SK-N-MC (cell line): ENCODE measurements around the gene ANO2.

ENCODE experiments used
- DNase-seq: peaks from one replicate; pipeline ENCODE4 v3.0.0-alpha.2; 2011; ENCODE audit warnings: low read depth, low spot score
- H3K27ac ChIP-seq: fragments of 200-600 bp; sonication (generic); 2 replicates; pipeline ENCODE4 v1.5.1; 2016; ENCODE audit warnings: mixed run types
- H3K36me3 ChIP-seq: fragments of 200-600 bp; sonication (generic); 2 replicates; pipeline ENCODE4 v1.6.1; 2017; ENCODE audit warnings: antibody characterized with exemption, low read length, mixed read lengths; ENCODE audit not compliant: insufficient read depth
- H3K4me3 ChIP-seq: fragments of 200-600 bp; sonication (generic); 2 replicates; pipeline ENCODE4 v1.5.1; 2016
- H3K9ac ChIP-seq: fragments of 200-600 bp; sonication (generic); 2 replicates; pipeline ENCODE4 v1.8.0; 2017; ENCODE audit warnings: mixed run types, mixed read lengths; ENCODE audit not compliant: insufficient read length
- H3K9me3 ChIP-seq: fragments of 200-600 bp; sonication (generic); 2 replicates; pipeline ENCODE4 v1.6.1; 2017; ENCODE audit warnings: low read depth, mild to moderate bottlenecking, antibody characterized with exemption, low read length, moderate library complexity, mixed read lengths
- EZH2 ChIP-seq: fragments of 200-600 bp; sonication (generic); IDR thresholded peaks from one replicate; pipeline ENCODE4 v1.6.1; 2017; ENCODE audit warnings: antibody characterized with exemption
- FOXP2 ChIP-seq: optimal IDR thresholded peaks from 2 replicates; pipeline ENCODE3; 2011; ENCODE audit warnings: mild to moderate bottlenecking, moderate library complexity; ENCODE audit not compliant: insufficient read depth; ENCODE audit errors: extremely low read length, control extremely low read depth
- POLR2AphosphoS5 ChIP-seq: IDR thresholded peaks from 2 replicates; pipeline ENCODE4 v1.6.1; 2012; ENCODE audit warnings: mild to moderate bottlenecking, low read depth, low read length, borderline replicate concordance

ANO2 gene

DNA sequence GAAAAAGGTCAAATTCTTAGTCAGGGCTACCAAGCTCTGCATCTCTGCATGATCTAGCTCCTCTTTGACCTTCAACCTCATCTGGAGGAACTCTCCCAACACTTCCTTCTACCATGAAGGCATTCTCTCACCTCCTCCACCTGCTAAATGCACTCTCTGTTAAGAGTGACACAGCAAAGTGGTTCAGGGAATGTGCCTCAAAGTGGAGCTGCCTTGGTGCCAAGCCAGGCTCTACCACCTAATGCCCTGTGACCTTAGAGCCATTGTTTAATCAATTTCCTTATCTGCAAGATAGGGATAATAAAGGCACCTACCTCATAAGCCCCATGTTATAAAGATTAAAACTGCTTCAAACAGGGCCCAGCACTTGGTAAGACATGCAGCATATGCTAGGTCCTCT is 236.7 kb downstream of the ANO2 start:
- Histone ChIP-seq H3K9me3 (no peaks in the 10 kb centered on the region), H3K36me3 (no peaks in the 10 kb centered on the region), H3K4me3 (no peak overlapping the region), H3K27ac (no peak overlapping the region), H3K9ac (no peak overlapping the region)
- no peak for DNase-seq
- TF ChIP-seq EZH2 (no peak), FOXP2 (no peak), POLR2AphosphoS5 (no peak)

DNA sequence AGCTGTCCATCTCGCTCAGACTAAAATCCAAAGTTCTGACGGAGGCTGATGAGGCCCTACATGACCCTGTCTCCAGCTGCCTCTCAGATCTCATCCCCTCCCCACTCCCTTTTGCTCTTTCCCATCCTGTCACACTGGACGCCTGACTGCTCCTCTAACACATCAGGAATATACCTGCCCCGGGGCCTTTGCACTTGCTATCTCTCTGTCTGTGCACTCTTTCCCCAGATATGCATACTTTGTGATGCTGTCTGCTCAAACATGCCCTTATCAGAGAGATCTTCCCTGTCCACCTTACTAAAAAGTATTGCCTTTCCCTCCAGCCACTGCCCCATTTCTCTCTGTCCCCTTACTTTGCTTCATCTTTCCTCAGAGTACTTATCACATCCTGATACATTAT is 238.8 kb downstream of the ANO2 start:
- no peak overlapping the region for H3K9ac ChIP-seq
- H3K27ac ChIP-seq: no peak overlapping the region
- DNase-seq: no peak
- H3K4me3 ChIP-seq: no peak overlapping the region
- no peaks in the 10 kb centered on the region for H3K9me3 ChIP-seq
- H3K36me3 ChIP-seq: no peaks in the 10 kb centered on the region
- TF ChIP-seq POLR2AphosphoS5: no peak

DNA sequence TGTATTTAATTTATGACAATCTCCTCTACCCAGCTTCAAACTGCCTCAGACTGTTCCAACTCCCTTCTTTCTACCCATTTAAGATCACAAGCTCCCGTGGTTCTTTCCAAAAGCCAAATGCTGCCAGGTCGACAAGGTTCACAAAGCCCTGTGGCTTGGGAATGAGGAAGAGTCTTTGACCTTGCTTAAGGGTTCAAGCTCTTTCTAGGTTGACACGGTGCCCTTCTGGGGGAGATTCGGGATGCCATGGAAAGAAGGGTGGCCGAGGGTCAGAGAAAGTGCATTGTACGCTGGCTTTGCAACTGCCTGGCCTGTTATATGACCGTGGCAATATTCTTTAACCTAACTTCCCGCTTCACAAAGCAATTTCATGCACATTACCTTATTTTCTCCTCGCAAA is 239.3 kb downstream of the ANO2 start:
- no peak for DNase-seq
- TF ChIP-seq POLR2AphosphoS5: no peak
- no peak for TF ChIP-seq FOXP2
- no peak for TF ChIP-seq EZH2
- no peak overlapping the region for H3K4me3 ChIP-seq
- H3K9me3 ChIP-seq: no peaks in the 10 kb centered on the region
- H3K36me3 ChIP-seq: no peaks in the 10 kb centered on the region
- H3K9ac ChIP-seq: no peak overlapping the region
- no peak overlapping the region for H3K27ac ChIP-seq

DNA sequence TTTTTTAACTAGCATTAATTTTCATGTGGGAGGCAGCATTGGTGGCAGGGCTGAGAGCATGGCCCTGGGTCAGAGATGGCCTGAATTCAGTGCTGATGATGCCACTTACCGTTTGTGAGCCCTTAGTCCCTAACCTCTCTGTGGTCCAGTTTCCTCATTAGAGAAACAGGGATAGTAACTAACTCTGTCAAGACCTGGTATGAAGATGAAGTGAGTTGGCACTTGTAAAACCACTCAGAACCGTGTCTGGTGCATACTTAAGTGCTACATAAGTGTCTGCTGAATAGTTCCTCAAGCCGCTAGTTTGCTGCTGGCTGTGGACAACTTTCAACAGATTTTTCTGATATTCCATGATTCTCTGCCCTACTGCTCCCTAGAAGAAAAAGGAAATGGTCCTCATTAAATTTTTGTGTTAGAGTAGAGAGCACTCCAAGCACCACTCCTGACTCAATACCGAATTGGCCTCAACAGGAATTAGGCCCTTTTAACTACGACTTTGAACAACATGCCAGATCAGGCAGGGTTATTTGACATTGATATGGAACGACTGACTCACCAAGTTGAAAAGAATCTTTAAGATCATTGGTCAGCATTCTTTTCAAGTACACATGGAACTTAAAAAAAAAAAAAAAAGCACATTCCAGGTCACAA is 250.2 kb downstream of the ANO2 start:
- TF ChIP-seq FOXP2 (no peak), EZH2 (no peak), POLR2AphosphoS5 (no peak)
- DNase-seq: no peak
- H3K9ac ChIP-seq: no peak overlapping the region

DNA sequence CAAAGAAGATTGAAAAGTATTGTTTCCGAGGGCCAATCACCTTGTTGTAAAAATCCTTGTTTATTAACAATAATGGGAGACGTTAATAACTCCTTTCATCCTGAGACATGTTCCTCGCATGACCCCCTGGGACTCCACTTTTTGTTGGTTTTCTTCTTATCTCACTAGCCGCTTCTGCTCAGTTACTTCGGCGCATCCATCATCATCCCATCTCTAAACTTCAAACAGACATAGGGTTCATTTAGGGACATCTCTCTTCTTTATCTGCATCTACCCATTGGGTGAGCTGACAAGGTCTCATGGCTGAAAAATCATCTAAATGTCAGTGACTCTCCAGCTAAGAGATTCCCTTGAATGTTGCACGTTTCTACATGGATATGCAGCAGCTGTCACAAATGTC is 252.2 kb downstream of the ANO2 start:
- no peaks in the 10 kb centered on the region for H3K36me3 ChIP-seq
- H3K27ac ChIP-seq: no peak overlapping the region
- TF ChIP-seq EZH2: no peak
- no peak for TF ChIP-seq POLR2AphosphoS5
- no peak for TF ChIP-seq FOXP2
- H3K9me3 ChIP-seq: no peaks in the 10 kb centered on the region
- no peak for DNase-seq
- no peak overlapping the region for H3K9ac ChIP-seq
- H3K4me3 ChIP-seq: no peak overlapping the region

More for the DNA sequence above, 250.2 kb downstream of the ANO2 start:
- Histone ChIP-seq H3K27ac (no peak overlapping the region), H3K4me3 (no peak overlapping the region), H3K36me3 (no peaks in the 10 kb centered on the region), H3K9me3 (no peaks in the 10 kb centered on the region)

DNA sequence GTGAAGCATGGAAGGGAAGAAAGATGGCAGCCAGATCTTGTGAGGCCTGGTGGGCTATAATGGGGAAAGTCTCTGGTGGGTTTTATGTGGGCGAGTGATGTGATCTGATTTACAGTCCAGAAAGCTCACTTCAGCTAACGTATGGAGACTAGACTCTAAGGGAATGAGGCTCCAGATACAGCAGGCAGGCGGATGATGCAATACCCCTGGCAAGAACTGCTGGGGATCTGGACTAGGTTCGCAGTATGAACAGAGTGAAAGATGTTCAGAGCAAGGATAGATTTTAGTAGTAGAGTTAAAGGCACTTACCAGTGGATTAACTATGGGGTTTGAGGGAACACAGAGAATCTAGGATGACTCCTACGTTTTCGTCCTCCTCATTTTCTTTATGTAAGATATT is 253.1 kb downstream of the ANO2 start:
- Histone ChIP-seq H3K36me3 (no peaks in the 10 kb centered on the region), H3K9ac (no peak overlapping the region)
- DNase-seq: no peak

DNA sequence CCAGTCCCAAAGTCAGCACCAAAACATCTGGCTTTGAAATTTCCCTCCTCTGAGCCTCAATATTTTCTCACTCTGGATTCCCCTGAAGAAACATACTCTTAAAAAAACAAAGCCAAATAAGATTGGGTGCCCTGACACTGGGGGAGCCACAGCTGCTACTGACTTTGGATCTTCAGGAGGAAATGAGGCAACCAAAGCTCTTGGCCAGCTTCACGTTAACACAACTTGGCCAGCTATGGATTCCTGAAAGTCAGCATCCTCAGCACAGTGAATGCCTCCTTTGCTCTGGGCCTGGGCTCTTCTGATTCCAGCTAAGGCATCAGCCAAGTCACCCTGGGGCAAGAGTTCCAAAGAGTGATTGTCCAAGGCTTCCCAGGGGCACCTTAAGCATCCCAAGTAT is 254.8 kb downstream of the ANO2 start:
- no peak overlapping the region for H3K27ac ChIP-seq
- DNase-seq: no peak

More for the DNA sequence above, 253.1 kb downstream of the ANO2 start:
- Histone ChIP-seq H3K4me3 (no peak overlapping the region), H3K9me3 (no peaks in the 10 kb centered on the region), H3K27ac (no peak overlapping the region)
- TF ChIP-seq EZH2: no peak
- TF ChIP-seq POLR2AphosphoS5: no peak
- TF ChIP-seq FOXP2: no peak

DNA sequence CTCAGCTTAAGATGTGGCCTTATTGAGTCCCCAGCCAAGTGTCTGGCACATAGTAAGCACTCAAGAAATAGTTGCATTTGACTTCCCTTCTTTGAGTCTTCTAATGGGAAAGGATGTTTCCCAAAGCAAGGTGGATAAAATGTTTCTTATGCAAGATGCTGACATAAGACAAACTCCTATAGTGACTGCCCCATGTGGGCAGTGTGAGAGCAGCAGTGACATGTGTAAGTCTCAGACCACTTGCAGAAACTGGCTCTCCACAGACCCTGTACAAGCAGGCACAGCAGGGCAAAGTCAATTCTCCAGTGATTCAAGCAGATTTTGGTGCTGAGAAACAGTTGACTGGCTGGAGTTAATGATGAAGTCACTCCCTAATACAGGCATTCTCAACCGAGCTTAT is 255.3 kb downstream of the ANO2 start:
- H3K36me3 ChIP-seq: no peaks in the 10 kb centered on the region
- no peak for DNase-seq
- H3K9me3 ChIP-seq: no peaks in the 10 kb centered on the region
- no peak overlapping the region for H3K9ac ChIP-seq
- TF ChIP-seq FOXP2 (no peak), EZH2 (no peak), POLR2AphosphoS5 (no peak)
- H3K27ac ChIP-seq: no peak overlapping the region
- H3K4me3 ChIP-seq: no peak overlapping the region

More for the DNA sequence above, 254.8 kb downstream of the ANO2 start:
- Histone ChIP-seq H3K4me3 (no peak overlapping the region), H3K9me3 (no peaks in the 10 kb centered on the region), H3K36me3 (no peaks in the 10 kb centered on the region), H3K9ac (no peak overlapping the region)
- TF ChIP-seq FOXP2: no peak
- TF ChIP-seq POLR2AphosphoS5: no peak
- no peak for TF ChIP-seq EZH2

DNA sequence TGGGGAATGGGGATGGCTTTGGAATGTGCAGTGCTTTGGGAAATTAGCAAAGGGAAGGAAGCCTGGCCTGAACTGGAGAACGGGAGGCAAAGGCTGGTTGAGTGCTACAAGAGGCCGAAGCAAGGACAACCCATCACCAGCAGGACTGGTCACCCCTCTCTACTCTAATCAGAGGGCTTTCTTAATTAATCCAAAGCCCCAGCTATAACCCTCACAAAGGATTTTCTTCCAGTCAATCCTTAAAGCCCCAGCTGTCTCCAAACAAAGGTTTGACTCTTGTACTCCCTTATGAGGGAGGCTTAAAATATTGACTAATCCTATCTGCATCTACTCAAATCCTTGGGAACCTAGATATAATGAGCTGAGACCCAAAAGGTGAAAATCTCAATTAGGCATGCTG is 256.8 kb downstream of the ANO2 start:
- no peak for TF ChIP-seq POLR2AphosphoS5
- TF ChIP-seq FOXP2: no peak
- TF ChIP-seq EZH2: no peak
- Histone ChIP-seq H3K27ac (no peak overlapping the region), H3K4me3 (no peak overlapping the region), H3K36me3 (no peaks in the 10 kb centered on the region), H3K9me3 (no peaks in the 10 kb centered on the region), H3K9ac (no peak overlapping the region)
- DNase-seq: no peak
